DMS153 treated with DMSO at 0.1 percent for 48 hours (cell line): ENCODE results near the gene UBE2E3.
A peak's percentile ranks its signal among the peaks of the same experiment; 100 is the strongest.
"Not testable (repeated sequence)": the region's sequence is repeated elsewhere in the genome, so short reads cannot be mapped to it uniquely, and the experiment has no call there.

ENCODE experiments used
- DNase-seq: peaks from one replicate; lab custom pipeline; 2025; ENCODE audit not compliant: unreplicated experiment; lab: John Stamatoyannopoulos, UW

UBE2E3 gene

GRCh38 chr2:181025004-181025403, 44.6 kb downstream of the UBE2E3 start:
- DNase-seq = no peak

DNA sequence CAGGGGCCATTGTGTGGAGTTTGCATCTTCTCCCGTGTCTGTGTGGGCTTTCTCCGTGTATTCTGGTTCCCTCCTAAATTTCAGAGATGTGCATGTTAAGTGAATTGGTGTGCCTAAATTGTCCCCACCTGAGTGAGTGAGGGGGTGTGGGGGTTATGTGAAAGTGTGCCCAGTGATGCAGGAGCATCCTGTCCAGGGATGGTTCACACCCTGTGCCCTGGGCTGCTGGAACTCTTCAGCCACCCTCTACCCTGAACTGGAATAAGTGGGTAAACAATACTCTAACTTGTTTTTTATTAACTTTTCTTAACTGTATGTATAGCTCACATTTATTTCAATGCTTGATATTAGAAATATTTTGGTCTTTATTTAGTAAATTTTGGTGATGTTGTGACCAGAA, 56.0 kb downstream of the UBE2E3 start:
- no peak for DNase-seq

- DNase-seq = no peak
Measured at GRCh38 chr2:181036848-181037603, 56.6 kb downstream of the UBE2E3 start.

GRCh38 chr2:181037922-181038321, 57.5 kb downstream of the UBE2E3 start:
- no peak for DNase-seq

- no peak for DNase-seq
Measured at GRCh38 chr2:181038796-181039195, 58.4 kb downstream of the UBE2E3 start.

GRCh38 chr2:181040839-181041238, 60.4 kb downstream of the UBE2E3 start:
- DNase-seq = not testable (repeated sequence)

DNA sequence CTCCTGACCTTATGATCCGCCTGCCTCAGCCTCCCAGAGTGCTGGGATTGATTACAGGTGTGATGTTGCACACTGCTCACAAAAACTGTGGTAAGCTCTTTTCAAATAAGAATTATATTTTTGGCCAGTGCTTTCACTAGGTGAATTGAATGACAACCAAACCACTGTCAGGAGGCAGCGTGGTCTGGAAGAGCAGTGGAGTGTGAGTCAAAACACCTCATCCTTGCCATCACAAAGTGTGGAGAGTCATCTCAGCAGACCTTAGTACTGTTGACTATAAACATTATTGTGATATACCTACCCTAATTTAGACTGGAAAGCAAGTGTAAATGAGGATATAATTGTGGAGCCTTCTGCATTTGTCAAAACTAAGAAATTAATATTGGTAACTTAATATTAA, 61.3 kb downstream of the UBE2E3 start:
- DNase-seq = no peak

DNA sequence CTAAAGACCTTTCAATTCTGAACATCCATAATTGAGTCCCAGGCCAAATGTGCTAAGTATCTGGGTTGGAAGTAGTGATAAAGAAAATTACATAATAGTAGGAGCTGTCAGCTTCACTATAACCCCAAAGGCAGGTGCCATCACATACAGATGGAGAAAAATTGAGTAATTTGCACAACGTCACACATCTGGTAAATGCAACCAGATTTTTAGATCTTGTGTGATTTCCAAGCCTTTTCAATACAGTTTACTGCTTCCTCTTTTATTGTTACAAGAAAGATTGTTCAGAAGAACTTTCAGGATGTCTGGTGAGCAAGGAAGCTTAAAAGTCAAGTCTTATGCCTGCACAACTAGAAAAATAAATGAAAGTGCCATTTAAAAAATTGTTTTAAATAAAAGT, 62.3 kb downstream of the UBE2E3 start:
- no peak for DNase-seq

DNA sequence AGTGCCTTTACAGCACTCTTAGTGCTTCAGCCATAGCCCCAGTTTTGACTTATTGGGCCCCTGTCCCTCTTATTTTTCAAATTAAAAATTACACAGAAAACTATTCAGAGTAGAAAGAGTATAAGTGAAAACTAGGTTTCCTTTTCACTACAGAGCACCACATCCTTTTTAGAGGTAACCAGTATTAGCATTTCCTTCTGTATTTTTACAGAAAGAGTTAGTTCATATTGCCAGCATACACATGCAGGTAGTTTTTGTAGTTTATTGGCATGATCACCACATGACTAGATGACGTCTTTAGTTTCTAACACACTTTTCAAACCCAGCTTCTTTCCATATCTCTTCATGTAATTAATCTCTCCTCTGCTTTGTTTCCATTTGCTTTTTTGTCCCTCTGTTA, 66.4 kb downstream of the UBE2E3 start:
- no peak for DNase-seq

DNA sequence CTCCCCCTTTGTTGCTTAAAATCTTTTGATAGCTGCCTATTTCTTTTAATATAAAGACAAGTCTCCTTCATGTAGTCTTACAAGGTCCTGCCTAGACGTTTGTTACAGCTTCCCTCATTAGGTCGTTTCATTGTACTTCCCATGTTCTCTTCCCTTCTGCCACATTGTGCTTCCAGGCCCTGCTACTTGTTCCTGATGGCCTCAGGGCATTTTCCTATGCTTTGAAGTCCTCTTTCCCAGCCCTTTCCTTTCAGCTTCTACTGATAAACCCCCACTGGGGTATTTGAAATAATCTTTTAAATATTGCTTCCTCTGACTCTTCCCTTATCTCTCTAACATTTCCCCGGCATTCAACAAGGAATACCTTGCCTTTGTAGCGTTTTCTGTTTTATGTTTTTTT, 67.4 kb downstream of the UBE2E3 start:
- DNase-seq = no peak

DNA sequence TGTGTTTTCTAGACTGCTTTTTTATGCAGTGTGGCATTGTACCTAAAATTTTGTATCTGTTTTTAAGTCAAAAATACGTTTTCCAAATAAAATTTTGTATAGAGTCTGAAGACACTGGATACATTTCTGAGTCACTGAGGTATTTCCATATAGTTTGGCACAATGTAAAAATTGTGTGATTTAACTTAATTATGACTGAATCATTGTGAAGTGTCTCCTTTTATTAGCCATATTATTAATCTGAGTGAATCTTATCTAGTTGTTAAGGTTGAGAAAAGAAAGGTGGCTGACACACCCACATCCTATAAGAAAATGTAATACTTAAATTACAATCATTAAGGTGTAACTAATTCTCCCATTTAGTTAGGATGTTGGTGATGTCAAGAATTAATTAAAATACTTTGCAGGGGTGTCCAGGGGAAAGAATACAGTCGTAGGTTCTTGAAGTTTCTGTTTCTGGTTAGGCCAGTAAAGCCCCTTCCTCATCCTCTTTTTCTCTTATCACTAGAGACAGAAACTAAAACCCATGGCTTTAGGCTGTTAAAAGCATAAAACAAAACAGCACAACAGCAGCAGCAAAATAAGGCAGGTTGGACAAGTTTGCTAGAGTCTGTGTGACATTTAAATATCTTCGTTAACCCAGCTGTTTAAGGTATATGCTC, 71.6 kb downstream of the UBE2E3 start:
- DNase-seq = no peak

GRCh38 chr2:181052523-181052891, 72.1 kb downstream of the UBE2E3 start:
- DNase-seq = no peak

DNA sequence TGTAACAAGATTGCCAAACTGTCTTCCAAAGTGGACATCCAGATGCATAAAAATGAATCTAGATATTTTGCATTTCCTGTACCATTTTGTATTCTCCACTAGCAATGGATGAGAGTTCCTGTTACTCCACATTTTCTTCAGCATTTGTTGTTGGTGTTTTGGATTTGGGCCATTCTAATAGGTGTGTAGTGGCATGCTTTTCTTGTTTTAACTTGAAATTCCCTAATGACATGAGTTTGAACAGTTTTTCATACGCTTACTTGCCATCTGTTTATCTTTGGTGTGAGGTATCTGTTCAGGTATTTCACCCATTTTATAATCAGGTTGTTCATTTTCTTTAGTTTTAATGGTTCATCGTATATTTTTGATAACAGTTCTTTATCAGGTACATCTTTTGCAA, 73.9 kb downstream of the UBE2E3 start:
- no peak for DNase-seq

- DNase-seq = no peak
Measured at GRCh38 chr2:181054843-181055242, 74.4 kb downstream of the UBE2E3 start.

DNA sequence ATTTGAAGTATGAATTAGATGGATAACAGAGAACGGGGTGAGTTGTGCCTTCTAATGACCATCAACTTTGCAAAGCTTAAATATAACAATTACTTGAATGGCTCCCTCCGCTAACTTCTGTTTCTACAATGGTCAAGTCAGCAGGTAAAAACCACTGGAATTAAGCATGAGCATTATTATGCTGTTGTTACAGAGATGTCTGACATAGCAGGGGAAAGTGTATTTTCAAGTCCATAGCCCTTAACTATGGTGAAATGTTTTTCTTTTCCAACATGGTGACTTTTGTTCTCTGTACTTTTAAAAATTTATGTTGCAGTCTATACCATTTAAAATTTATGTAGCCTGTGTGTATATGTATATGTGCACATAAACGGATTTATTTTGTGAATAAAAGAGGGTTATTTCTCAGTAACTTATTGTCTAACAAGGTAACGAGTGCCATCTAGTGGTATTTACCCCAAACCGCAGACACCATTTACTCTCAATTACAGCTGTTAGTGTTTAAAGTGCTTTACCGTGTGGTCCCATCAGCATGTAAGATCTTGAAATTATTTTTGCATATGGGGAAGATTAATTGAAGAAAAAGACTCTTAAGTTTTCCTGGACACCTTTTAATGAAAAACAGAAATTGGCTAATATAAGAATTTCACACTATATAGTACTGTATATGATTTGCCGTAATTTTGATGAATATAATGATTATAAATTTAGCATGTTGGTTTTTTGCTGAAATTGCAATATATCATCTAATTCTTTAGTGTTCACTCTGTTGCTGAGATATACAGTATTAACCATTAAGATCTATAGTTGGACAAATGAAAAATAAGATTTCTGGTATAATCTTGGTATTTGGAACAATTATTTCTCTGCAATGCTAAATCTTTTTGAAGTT, 78.2 kb downstream of the UBE2E3 start:
- DNase-seq = peak; percentile 41

DNA sequence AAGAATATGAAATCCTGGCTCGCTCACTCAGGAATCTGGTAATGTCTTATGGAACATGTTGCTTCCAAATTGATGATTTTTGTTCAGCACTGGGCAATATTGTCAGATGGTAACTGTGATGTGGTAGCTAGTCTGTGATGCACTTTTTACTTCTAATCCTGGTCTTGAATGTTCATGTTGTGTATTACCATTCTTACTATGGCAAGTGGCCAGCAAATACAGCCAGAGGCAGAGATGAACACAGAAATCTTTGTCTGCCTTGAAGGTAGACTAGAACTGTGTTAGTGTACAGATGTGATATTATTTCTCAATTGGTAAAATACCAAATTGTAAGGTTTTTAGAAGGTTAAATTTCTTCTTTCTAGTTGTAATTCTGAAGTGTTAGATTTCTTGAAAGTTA, 83.3 kb downstream of the UBE2E3 start:
- no peak for DNase-seq

DNA sequence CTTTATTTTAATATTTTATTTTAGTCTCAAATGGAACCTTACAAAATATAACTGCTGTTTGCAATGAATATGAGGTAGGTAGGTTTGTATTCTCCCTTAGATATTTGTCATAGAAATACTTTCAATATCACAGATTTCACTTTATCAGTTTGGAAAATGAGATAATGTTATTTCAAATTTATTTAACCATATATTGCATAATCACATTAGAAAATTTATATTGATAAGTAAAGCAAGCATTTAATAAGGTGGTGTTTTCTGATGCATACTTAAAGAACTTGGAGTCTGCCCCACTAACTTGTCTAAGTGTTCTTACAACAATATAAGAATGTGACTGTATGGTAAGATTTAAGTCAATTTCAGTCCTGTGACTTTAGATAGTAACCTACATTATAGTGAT, 85.1 kb downstream of the UBE2E3 start:
- DNase-seq = no peak

- no peak for DNase-seq
Measured at GRCh38 chr2:181066333-181066732, 85.9 kb downstream of the UBE2E3 start.

DNA sequence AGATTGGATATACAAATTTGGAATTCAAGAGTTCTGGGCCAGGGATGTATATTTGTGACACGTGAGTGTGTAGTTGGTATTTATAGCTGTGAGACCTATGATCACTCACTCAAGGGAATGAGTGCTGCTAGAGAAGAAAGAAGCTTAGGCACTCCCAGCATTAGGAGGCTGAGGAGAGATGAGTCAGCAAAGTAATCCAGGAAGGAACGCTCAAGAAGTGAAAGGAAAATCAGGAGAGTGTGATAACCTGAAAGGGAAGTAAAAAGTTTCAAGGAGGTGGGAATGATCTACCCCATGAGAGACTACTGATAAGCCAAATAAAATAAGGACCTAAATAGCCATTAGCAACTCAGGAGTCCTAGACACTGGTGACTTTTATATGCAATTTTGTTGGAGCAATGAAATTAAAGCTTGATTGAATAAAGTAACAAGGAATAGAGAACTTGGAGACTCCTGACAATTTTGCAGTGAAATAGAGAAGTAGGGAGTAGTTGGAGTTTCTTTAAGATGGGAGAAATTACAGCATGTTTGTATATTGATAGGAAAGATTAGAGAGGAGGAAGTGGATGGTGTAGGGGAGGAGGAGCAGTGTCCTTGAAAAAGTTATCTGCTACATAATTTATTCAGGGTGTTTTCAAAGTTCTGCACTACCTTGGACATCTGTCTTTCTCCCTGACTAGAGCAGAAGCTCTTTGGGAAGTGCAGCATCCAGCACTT, 89.9 kb downstream of the UBE2E3 start:
- no peak for DNase-seq

DNA sequence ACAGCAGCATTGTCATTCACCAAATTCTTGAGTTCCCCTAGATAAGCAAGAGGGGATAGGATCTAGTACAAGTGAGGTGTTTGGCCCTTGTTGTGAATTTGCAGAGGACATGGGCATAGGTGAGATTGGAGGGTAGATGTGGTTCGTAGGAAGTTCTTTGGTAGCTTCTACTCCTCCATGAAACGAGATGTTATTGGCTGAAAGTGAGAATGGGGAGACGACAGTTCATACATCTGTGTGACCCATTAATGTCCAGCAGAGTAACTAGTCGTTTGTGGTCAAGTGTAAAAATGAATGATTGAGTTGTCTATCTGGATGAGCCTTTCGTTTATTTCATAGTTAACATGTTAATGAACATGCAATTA, 90.4 kb downstream of the UBE2E3 start:
- no peak for DNase-seq

DNA sequence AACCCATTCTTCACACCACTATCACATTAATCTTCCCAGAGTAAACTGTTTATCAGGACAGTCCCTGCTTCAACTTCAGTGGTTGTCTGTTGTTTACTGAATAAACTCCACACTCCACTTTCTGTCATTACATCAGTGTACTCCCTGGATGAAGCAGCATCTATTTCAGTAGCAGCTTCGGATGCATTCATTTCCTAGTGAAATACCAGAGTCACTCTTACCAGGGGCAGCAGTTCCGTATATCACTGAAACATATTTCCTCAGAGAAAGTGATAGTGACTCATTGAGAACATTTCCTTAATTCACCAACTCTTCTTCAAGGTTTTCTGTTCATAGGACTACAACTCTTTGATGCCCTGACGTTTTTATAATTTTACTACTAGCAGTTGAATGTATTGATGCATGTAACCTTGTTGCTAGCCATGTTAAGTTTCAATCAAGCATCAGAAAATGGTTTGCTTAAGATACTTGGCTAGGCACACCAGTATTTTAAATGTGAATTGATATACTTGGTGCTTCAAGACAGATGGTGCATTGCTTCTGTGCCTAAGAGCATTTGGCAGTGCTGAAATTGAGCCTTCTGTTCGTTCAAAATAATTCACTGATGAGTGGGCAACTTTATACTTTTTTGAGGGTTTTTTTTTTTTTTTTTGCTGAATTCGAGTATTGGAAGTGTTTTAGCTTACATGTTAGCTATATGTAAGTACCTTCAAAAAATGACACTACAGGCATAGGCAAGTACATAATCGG, 92.3 kb downstream of the UBE2E3 start:
- no peak for DNase-seq
